NB4 (cell line): Measurements from ENCODE around the gene OR3A3.

Experiments used
- POLR2A ChIP-seq: IDR thresholded peaks from 2 replicates; pipeline ENCODE4 v1.6.1; 2011; ENCODE audit warnings: mild to moderate bottlenecking; ENCODE audit not compliant: insufficient read length; ENCODE audit errors: extremely low read depth
- TF ChIP-seq, protein P1 (sequence below): IDR thresholded peaks from one replicate; pipeline ENCODE4 v1.5.1; 2012; ENCODE audit warnings: low read depth, low read length

DNA sequence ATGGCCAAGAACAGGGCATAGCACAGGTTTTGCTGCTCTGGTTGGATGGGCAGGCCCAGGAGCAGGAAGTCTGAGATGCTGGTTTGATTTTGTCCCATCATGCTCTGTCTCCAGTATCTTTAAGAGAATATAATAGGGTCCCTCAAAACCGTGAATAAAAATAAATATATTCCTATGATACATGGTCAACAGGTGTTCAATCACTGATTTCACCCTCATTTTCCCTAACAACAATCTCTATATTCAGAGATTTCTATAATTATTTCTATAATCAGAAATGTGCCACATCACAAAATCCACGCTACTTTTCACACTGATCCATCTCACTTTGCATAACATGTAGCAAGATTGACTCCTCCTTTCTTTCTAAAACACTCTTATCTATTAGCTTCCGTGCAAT, 22.6 kb downstream of the OR3A3 start, which contains the start of gene OR1E2:
- TF ChIP-seq, protein P1, sequence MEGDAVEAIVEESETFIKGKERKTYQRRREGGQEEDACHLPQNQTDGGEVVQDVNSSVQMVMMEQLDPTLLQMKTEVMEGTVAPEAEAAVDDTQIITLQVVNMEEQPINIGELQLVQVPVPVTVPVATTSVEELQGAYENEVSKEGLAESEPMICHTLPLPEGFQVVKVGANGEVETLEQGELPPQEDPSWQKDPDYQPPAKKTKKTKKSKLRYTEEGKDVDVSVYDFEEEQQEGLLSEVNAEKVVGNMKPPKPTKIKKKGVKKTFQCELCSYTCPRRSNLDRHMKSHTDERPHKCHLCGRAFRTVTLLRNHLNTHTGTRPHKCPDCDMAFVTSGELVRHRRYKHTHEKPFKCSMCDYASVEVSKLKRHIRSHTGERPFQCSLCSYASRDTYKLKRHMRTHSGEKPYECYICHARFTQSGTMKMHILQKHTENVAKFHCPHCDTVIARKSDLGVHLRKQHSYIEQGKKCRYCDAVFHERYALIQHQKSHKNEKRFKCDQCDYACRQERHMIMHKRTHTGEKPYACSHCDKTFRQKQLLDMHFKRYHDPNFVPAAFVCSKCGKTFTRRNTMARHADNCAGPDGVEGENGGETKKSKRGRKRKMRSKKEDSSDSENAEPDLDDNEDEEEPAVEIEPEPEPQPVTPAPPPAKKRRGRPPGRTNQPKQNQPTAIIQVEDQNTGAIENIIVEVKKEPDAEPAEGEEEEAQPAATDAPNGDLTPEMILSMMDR: no peak
- TF ChIP-seq POLR2A: no peak
